Measurements from ENCODE around the gene CAPN15. TPM values are rescaled to one million over a fixed set of nuclear protein-coding genes. Genes with fewer than 3 reads are reported as not detected.

CAPN15 gene
- total and polyA plus RNA-seq, 9 of the 15 experiments (the other 6 are each of a cell fraction or from before 2014, with no cell fraction given) = 0.62 to 111 (median 14.2) TPM

GRCh38 chr16:560204-560700 is 32.7 kb downstream of the CAPN15 start, which contains the start of gene PRR35:
PRR35 (plus strand) TSS chr16:560394; CDS start chr16:563295, 2,901 bp downstream.
- intact Hi-C loops (cut with micrococcal nuclease) (no loop called here), in situ Hi-C loops (cut with MboI) (no loop called here)
- no TSS peak for BruUV-seq (replicated peaks)
- H3K9ac ChIP-seq (ENCODE audit: insufficient read depth in 1 of 2, low read depth in 2 of 2, low read length in 2 of 2) = peak within 1 kb of the TSS in 1 of 2 experiments; percentile 74; a peak in 2 of 4 replicates
- TF ChIP-seq TCF7L2 (IDR thresholded peaks at IDR 0.05; ENCODE audit: low read depth, low read length) (no peak), ZNF311 (CRISPR knock-in tag; IDR thresholded peaks at IDR 0.05) (no peak), ZNF583 (CRISPR knock-in tag; IDR thresholded peaks at IDR 0.05) (no peak), SIN3A (IDR thresholded peaks at IDR 0.05; ENCODE audit: borderline replicate concordance in 2 of 2, control insufficient read depth in 1 of 2, low read depth in 2 of 2, low read length in 2 of 2) (no peak), ZNF507 (tag; conservative IDR thresholded peaks at IDR 0.05) (no peak), L3MBTL2 (IDR thresholded peaks at IDR 0.05) (peak; percentile 25; the same call in 1 of the 2 replicates), PTTG1 (tag; IDR thresholded peaks at IDR 0.05; ENCODE audit: low read depth) (no peak), RB1 (IDR thresholded peaks at IDR 0.05; ENCODE audit: low read depth) (0 out of 2 replicates have a peak, but pooled peaks have one; percentile 25), CXXC5 (CRISPR knock-in tag; IDR thresholded peaks at IDR 0.05) (peak; percentile 32; the same call in 1 of the 2 replicates), ZBTB7A (IDR thresholded peaks at IDR 0.05; ENCODE audit: borderline replicate concordance, control insufficient read depth, low read depth, low read length) (peak; percentile 33; the same call in 1 of the 2 replicates)
- TF ChIP-seq, protein P1, sequence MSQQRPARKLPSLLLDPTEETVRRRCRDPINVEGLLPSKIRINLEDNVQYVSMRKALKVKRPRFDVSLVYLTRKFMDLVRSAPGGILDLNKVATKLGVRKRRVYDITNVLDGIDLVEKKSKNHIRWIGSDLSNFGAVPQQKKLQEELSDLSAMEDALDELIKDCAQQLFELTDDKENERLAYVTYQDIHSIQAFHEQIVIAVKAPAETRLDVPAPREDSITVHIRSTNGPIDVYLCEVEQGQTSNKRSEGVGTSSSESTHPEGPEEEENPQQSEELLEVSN (IDR thresholded peaks at IDR 0.05; ENCODE audit: borderline replicate concordance in 1 of 2, extremely low read depth in 1 of 2, insufficient read depth in 1 of 2, insufficient read length in 1 of 2, low read depth in 1 of 2, low read length in 1 of 2, poor library complexity in 1 of 2, severe bottlenecking in 1 of 2) = peak in 1 of 2 experiments; percentile 82
- H3K9me3 ChIP-seq (replicated peaks; ENCODE audit: control insufficient read depth, insufficient read depth, low read depth, low read length) = no peaks in the 10 kb centered on the region
- H3K79me2 ChIP-seq (ENCODE audit: control insufficient read depth, insufficient read depth, low read length) = no peaks in the 10 kb centered on the region
- no peaks in the 10 kb centered on the region for H3K9me1 ChIP-seq (ENCODE audit: control insufficient read depth, insufficient read depth, low read length)
- H2AFZ ChIP-seq (ENCODE audit: low read depth, low read length) = no peak within 1 kb of the TSS
- ATAC-seq (no peak), DNase-seq (ENCODE audit: extremely low read depth in 1 of 4, low spot score in 3 of 4) (peak in 3 of 4 experiments; percentile 43 to 48 (median 45)), FAIRE-seq (no peak)
- H3K4me2 ChIP-seq (ENCODE audit: insufficient read depth, low read length) = no peak within 1 kb of the TSS
- POLR2A ChIA-PET = interaction anchor here (0.6 kb wide), 1 partner anchor 9 kb away, joined by 3 read pairs; no protein-coding TSS in a partner anchor
- H3K4me3 ChIP-seq = no peak within 1 kb of the TSS
- peaks cover 2 to 95% of the 10 kb centered on the region in 2 experiments; a peak in 3 of 5 replicates for H3K4me1 ChIP-seq (replicated peaks in 1 of 2; ENCODE audit: control insufficient read depth in 2 of 2, insufficient read depth in 2 of 2, low read length in 2 of 2)
- peaks cover 3 to 17% of the 10 kb centered on the region in 2 experiments; a peak in 4 of 5 replicates for H3K27me3 ChIP-seq (ENCODE audit: control insufficient read depth in 2 of 2, insufficient read depth in 2 of 2, low read length in 2 of 2)
- no peaks in the 10 kb centered on the region for H3K36me3 ChIP-seq (ENCODE audit: control insufficient read depth, insufficient read depth, low read length)
- H4K20me1 ChIP-seq (replicated peaks; ENCODE audit: control insufficient read depth, insufficient read depth, low read length) = no peaks in the 10 kb centered on the region
- CTCF ChIA-PET (ENCODE audit: low intra/inter-chr PET ratio) = no interaction called here
- H3K27ac ChIP-seq (ENCODE audit: extremely low read depth, low read depth, low read length) = no peak within 1 kb of the TSS
- no CpG with 5 or more reads among the region's 84 CpGs for WGBS (ENCODE audit: insufficient coverage, low coverage, missing lambda C conversion rate)

Measured in K562 (cell line).